Osteocyte (in vitro differentiated cells): ENCODE measurements around the gene RBM10. TPM values are rescaled to one million over a fixed set of nuclear protein-coding genes. Genes with fewer than 3 reads are reported as not detected.

Experiments
- DNase-seq: peaks from one replicate; pipeline ENCODE4 v3.0.0; 2021; ENCODE audit warnings: mixed read lengths; ENCODE audit not compliant: unreplicated experiment; ENCODE audit errors: extremely low spot score
- H3K27ac Mint-ChIP-seq: one replicate; pipeline ENCODE4 v1.8.0; 2021; ENCODE audit warnings: mild to moderate bottlenecking, mixed read lengths; ENCODE audit not compliant: unreplicated experiment
- H3K27me3 Mint-ChIP-seq: one replicate; pipeline ENCODE4 v1.8.0; 2021; ENCODE audit warnings: mixed read lengths; ENCODE audit not compliant: unreplicated experiment
- H3K36me3 Mint-ChIP-seq: one replicate; pipeline ENCODE4 v1.8.0; 2021; ENCODE audit warnings: mixed read lengths; ENCODE audit not compliant: unreplicated experiment
- H3K4me1 Mint-ChIP-seq: one replicate; pipeline ENCODE4 v1.8.0; 2021; ENCODE audit warnings: mixed read lengths; ENCODE audit not compliant: unreplicated experiment
- H3K4me3 Mint-ChIP-seq: one replicate; pipeline ENCODE4 v1.8.0; 2021; ENCODE audit warnings: mild to moderate bottlenecking, moderate library complexity, mixed read lengths; ENCODE audit not compliant: unreplicated experiment
- H3K9me3 Mint-ChIP-seq: one replicate; pipeline ENCODE4 v1.8.0; 2021; ENCODE audit warnings: mixed read lengths; ENCODE audit not compliant: unreplicated experiment
- total RNA-seq: library from RNA; stranded (reverse); gene quantifications from 2 replicates; pipeline ENCODE4 v1.2.1, GENCODE V29; 2021
- TF ChIP-seq, protein P1 (sequence below): fragments of 200-600 bp; sonication (generic); IDR thresholded peaks from 2 replicates; pipeline ENCODE4 v1.5.0; 2021; ENCODE audit warnings: antibody characterized with exemption, mild to moderate bottlenecking, moderate library complexity

RBM10 gene
- total RNA-seq, 1 donor from 2014 or later = 36.9 TPM

DNA sequence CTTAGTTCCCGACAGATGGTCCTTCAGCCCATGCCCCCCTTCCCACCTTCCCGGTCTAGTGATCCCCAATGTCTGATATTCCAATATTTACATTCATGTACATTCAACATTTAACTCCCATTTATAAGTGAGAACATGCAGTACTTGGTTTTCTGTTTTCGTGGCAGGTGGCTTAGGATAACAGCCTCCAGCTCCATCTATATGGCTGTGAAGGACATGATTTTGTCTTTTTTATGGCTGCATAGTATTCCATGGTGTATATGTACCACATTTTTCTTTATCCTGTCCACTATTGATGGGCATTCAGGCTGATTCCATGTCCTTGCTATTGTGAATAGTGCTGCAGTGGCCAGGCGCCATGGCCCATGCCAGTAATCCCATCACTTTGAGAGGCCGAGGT is 13.8 kb downstream of the RBM10 start:
- no peak overlapping the region for H3K27ac Mint-ChIP-seq
- TF ChIP-seq, protein P1, sequence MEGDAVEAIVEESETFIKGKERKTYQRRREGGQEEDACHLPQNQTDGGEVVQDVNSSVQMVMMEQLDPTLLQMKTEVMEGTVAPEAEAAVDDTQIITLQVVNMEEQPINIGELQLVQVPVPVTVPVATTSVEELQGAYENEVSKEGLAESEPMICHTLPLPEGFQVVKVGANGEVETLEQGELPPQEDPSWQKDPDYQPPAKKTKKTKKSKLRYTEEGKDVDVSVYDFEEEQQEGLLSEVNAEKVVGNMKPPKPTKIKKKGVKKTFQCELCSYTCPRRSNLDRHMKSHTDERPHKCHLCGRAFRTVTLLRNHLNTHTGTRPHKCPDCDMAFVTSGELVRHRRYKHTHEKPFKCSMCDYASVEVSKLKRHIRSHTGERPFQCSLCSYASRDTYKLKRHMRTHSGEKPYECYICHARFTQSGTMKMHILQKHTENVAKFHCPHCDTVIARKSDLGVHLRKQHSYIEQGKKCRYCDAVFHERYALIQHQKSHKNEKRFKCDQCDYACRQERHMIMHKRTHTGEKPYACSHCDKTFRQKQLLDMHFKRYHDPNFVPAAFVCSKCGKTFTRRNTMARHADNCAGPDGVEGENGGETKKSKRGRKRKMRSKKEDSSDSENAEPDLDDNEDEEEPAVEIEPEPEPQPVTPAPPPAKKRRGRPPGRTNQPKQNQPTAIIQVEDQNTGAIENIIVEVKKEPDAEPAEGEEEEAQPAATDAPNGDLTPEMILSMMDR = no peak
- no peaks in the 10 kb centered on the region for H3K9me3 Mint-ChIP-seq
- H3K27me3 Mint-ChIP-seq = no peaks in the 10 kb centered on the region
- H3K4me1 Mint-ChIP-seq = no peaks in the 10 kb centered on the region
- DNase-seq = no peak
- H3K36me3 Mint-ChIP-seq = peaks cover 5% of the 10 kb centered on the region
- no peak overlapping the region for H3K4me3 Mint-ChIP-seq

DNA sequence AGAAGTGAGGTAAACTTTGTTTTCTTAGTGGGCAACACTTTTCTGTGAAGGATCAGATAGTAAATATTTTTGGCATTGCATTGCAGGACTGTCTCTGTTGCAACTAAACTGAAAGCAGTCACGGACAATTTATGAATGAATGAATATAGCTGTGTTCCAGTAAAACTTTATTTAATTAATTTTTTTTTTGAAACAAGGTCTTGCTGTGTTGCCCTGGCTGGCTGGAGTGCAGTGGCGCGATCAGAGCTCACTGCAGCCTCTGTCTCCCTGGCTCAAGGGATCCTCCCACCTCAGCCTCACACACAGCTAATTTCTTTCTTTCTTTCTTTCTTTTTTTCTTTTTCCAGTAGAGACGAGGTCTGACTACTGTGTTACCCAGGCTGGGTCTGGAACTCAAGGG is 15.8 kb downstream of the RBM10 start:
- no peaks in the 10 kb centered on the region for H3K9me3 Mint-ChIP-seq

GRCh38 chrX:47162927-47163583 is 18.0 kb downstream of the RBM10 start:
- H3K4me1 Mint-ChIP-seq = no peaks in the 10 kb centered on the region
- TF ChIP-seq, protein P1 = no peak
- H3K4me3 Mint-ChIP-seq = no peak overlapping the region
- no peaks in the 10 kb centered on the region for H3K27me3 Mint-ChIP-seq
- H3K9me3 Mint-ChIP-seq = no peaks in the 10 kb centered on the region
- H3K27ac Mint-ChIP-seq = no peak overlapping the region
- no peak for DNase-seq
- H3K36me3 Mint-ChIP-seq = peaks cover 2% of the 10 kb centered on the region

More for the DNA sequence above, 15.8 kb downstream of the RBM10 start:
- Mint-ChIP-seq H3K27me3 (no peaks in the 10 kb centered on the region), H3K4me1 (no peaks in the 10 kb centered on the region), H3K27ac (no peak overlapping the region), H3K4me3 (no peak overlapping the region), H3K36me3 (peaks cover 5% of the 10 kb centered on the region)
- no peak for DNase-seq
- TF ChIP-seq, protein P1 = no peak

DNA sequence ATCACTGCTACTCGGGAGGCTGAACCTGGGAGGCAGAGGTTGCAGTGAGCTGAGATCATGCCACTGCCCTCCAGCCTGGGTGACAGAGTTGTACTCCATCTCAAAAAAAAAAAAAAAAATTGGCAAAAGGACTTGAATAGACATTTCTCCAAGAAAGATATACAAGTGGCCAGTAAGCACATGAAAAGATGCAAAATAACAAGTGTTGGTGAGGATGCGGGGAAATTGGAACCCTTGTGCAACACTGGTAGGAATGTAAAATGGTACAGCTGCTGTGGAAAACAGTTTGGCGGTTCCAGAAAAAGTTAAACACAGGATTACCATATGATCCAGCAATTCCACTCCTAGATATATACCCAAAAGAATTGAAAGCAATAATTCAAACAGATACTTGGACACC is 19.4 kb downstream of the RBM10 start:
- Mint-ChIP-seq H3K4me3 (no peak overlapping the region), H3K4me1 (no peaks in the 10 kb centered on the region), H3K9me3 (no peaks in the 10 kb centered on the region), H3K27me3 (no peaks in the 10 kb centered on the region), H3K36me3 (no peaks in the 10 kb centered on the region), H3K27ac (no peak overlapping the region)
- TF ChIP-seq, protein P1 = no peak
- no peak for DNase-seq

DNA sequence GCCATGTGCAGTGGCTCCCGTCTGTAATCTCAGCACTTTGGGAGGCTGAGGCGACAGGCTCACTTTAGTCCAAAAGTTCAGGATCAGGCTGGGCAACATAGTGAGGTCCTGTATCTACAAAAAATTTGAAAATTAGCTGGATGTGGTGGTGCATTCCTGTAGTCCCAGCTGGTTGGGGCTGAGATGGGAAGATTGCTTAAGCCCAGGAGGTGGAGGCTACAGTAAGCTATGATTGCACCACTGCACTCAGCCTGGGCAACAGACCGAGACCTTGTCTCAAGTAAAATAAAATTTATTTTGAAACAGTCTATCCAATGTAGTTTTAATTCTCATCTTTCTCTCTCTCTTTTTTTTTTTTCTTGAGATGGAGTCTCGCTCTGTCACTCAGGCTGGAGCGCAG is 21.1 kb downstream of the RBM10 start:
- Mint-ChIP-seq H3K27me3 (no peaks in the 10 kb centered on the region), H3K36me3 (no peaks in the 10 kb centered on the region), H3K4me3 (no peak overlapping the region), H3K9me3 (no peaks in the 10 kb centered on the region), H3K27ac (no peak overlapping the region), H3K4me1 (no peaks in the 10 kb centered on the region)
- DNase-seq = no peak
- TF ChIP-seq, protein P1 = no peak
